HEK293 (cell line): ENCODE data around the gene EYS.

ENCODE experiments used
- YY1 ChIP-seq: fragments of 450-650 bp; formaldehyde crosslinking; IDR thresholded peaks from 2 replicates; pipeline ENCODE4 v1.5.1; 2018; ENCODE audit warnings: missing biosample characterization, missing genetic modification characterization
- ZNF121 ChIP-seq: fragments of 450-650 bp; formaldehyde crosslinking; IDR thresholded peaks from 2 replicates; pipeline ENCODE4 v1.5.1; 2016; ENCODE audit warnings: missing biosample characterization, missing genetic modification characterization
- ZNF785 ChIP-seq: fragments of 450-650 bp; formaldehyde crosslinking; IDR thresholded peaks from 2 replicates; pipeline ENCODE4 v1.5.1; 2016; ENCODE audit warnings: missing biosample characterization, missing genetic modification characterization
- TF ChIP-seq, protein P1 (sequence below): fragments of 450-650 bp; formaldehyde crosslinking; IDR thresholded peaks from 2 replicates; pipeline ENCODE4 v1.5.1; 2016; ENCODE audit warnings: missing biosample characterization, missing genetic modification characterization

GRCh38 chr6:64630901-64631300, 1076.1 kb downstream of the EYS start:
- TF ChIP-seq ZNF121 (tag by site-specific recombination) (no peak), YY1 (no peak), ZNF785 (no peak)
- TF ChIP-seq, protein P1, sequence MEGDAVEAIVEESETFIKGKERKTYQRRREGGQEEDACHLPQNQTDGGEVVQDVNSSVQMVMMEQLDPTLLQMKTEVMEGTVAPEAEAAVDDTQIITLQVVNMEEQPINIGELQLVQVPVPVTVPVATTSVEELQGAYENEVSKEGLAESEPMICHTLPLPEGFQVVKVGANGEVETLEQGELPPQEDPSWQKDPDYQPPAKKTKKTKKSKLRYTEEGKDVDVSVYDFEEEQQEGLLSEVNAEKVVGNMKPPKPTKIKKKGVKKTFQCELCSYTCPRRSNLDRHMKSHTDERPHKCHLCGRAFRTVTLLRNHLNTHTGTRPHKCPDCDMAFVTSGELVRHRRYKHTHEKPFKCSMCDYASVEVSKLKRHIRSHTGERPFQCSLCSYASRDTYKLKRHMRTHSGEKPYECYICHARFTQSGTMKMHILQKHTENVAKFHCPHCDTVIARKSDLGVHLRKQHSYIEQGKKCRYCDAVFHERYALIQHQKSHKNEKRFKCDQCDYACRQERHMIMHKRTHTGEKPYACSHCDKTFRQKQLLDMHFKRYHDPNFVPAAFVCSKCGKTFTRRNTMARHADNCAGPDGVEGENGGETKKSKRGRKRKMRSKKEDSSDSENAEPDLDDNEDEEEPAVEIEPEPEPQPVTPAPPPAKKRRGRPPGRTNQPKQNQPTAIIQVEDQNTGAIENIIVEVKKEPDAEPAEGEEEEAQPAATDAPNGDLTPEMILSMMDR (tag by site-specific recombination): no peak
